OCI-LY7 (cell line): ENCODE data around the gene LPGAT1. TPM values are rescaled to one million over a fixed set of nuclear protein-coding genes. Genes with fewer than 3 reads are reported as not detected.

Experiments used
- BruUV-seq: library from RNA; stranded (reverse); fragments of 400-500 nt; replicated peaks from 2 replicates; lab custom pipeline; 2021; lab: Mats Ljungman, UMichigan
- CTCF ChIA-PET: fragments of 300-600 bp; sonication (Branson Sonifier 250); formaldehyde crosslinking; loops from one replicate; lab custom pipeline; 2022; ENCODE audit warnings: antibody characterized with exemption; ENCODE audit not compliant: unreplicated experiment; lab: Charles Lee
- POLR2A ChIA-PET: fragments of 300-600 bp; sonication (Branson Sonifier 250); formaldehyde crosslinking; loops from one replicate; lab custom pipeline; 2022; ENCODE audit warnings: antibody characterized with exemption; lab: Charles Lee
- DNase-seq: peaks from one replicate; pipeline ENCODE4 v3.0.0-alpha.2; 2015; ENCODE audit warnings: low spot score
- H2AFZ ChIP-seq: fragments of 200-600 bp; sonication (generic), shearing (Covaris generic); 2 replicates; pipeline ENCODE4 v1.6.1; 2014; ENCODE audit warnings: mild to moderate bottlenecking, antibody characterized with exemption, low read length, moderate library complexity
- H3K27ac ChIP-seq: fragments of 200-600 bp; sonication (generic); 2 replicates; pipeline ENCODE4 v1.5.1; 2014; ENCODE audit warnings: mixed run types, low read depth, mild to moderate bottlenecking, moderate library complexity, low read length, inconsistent platforms; ENCODE audit not compliant: poor library complexity, severe bottlenecking
- H3K36me3 ChIP-seq: fragments of 200-600 bp; sonication (generic); 2 replicates; pipeline ENCODE4 v1.6.1; 2014; ENCODE audit warnings: mild to moderate bottlenecking, antibody characterized with exemption, low read length, moderate library complexity, mixed read lengths; ENCODE audit not compliant: insufficient read depth
- H3K4me1 ChIP-seq: fragments of 200-600 bp; sonication (generic); 2 replicates; pipeline ENCODE4 v1.5.1; 2014; ENCODE audit warnings: mild to moderate bottlenecking, low read length; ENCODE audit not compliant: insufficient read depth, poor library complexity, severe bottlenecking
- H3K4me2 ChIP-seq: fragments of 200-600 bp; sonication (generic); 2 replicates; pipeline ENCODE4 v1.6.1; 2014; ENCODE audit warnings: mild to moderate bottlenecking, low read length
- H3K4me3 ChIP-seq: fragments of 200-600 bp; sonication (generic); 2 replicates; pipeline ENCODE4 v1.5.1; 2014; ENCODE audit warnings: mild to moderate bottlenecking, low read depth, low read length; ENCODE audit not compliant: poor library complexity, severe bottlenecking
- H3K79me2 ChIP-seq: fragments of 200-600 bp; sonication (generic); 2 replicates; pipeline ENCODE4 v1.6.1; 2016; ENCODE audit warnings: low read depth, mild to moderate bottlenecking, low read length, moderate library complexity, mixed read lengths; ENCODE audit not compliant: insufficient read depth
- H3K9me2 ChIP-seq: fragments of 200-600 bp; sonication (generic); 2 replicates; pipeline ENCODE4 v1.6.1; 2016; ENCODE audit warnings: mild to moderate bottlenecking, low read length, mixed read lengths; ENCODE audit not compliant: insufficient read depth
- H3K9me3 ChIP-seq: fragments of 200-600 bp; sonication (generic); 2 replicates; pipeline ENCODE4 v1.6.1; 2014; ENCODE audit warnings: mild to moderate bottlenecking, mixed run types, low read length, mixed read lengths
- H4K20me1 ChIP-seq: fragments of 200-600 bp; sonication (generic); 2 replicates; pipeline ENCODE4 v1.6.1; 2014; ENCODE audit warnings: mild to moderate bottlenecking, antibody characterized with exemption, low read length, moderate library complexity, mixed read lengths; ENCODE audit not compliant: insufficient read depth
- CTCF ChIP-seq: fragments of 200-600 bp; sonication (generic); conservative IDR thresholded peaks from 2 replicates; pipeline ENCODE4 v1.5.1; 2014; ENCODE audit warnings: mild to moderate bottlenecking, antibody characterized with exemption, low read length, moderate library complexity, mixed read lengths
- EZH2phosphoT487 ChIP-seq: fragments of 200-600 bp; sonication (generic); IDR thresholded peaks from 2 replicates; pipeline ENCODE4 v1.6.1; 2018; ENCODE audit warnings: low read depth, borderline replicate concordance, mild to moderate bottlenecking, mixed run types, antibody characterized with exemption, low read length, moderate library complexity, mixed read lengths
- intact Hi-C: fragments of 100-400 bp; cut with micrococcal nuclease; formaldehyde crosslinking; loops from one replicate; pipeline ENCODE4 v1.10.0; 2022; ENCODE audit not compliant: unreplicated experiment
- total RNA-seq, 2 experiments: library from RNA; depleted of rRNA in 1 of 2; stranded (reverse); fragments of >200 nt in 1 of 2; shearing (Covaris generic) in 1 of 2; gene quantifications; 2 replicates each; pipeline ENCODE4 v1.2.3, GENCODE V29; 2014 to 2022

The LPGAT1 gene
- total RNA-seq, 2 experiments from 2014 or later: 14.1 to 35.2 TPM

- no TSS peak for BruUV-seq
- H2AFZ ChIP-seq: no peak overlapping the region
- no peaks in the 10 kb centered on the region for H3K79me2 ChIP-seq
- H3K9me2 ChIP-seq: no peaks in the 10 kb centered on the region
- ChIA-PET POLR2A (interaction anchor here (0.5 to 1.8 kb wide), 4 partner anchors 11 to 233 kb away, joined by 3 to 5 read pairs (median 3); no protein-coding TSS in a partner anchor), CTCF (no interaction called here)
- H3K9me3 ChIP-seq: 0 out of 2 replicates have a peak, but pooled peaks cover 3% of the 10 kb centered on the region
- no peak for DNase-seq
- H3K36me3 ChIP-seq: peaks cover 19% of the 10 kb centered on the region
- H3K4me3 ChIP-seq: no peak overlapping the region
- no peaks in the 10 kb centered on the region for H4K20me1 ChIP-seq
- intact Hi-C loops: no loop called here
- H3K27ac ChIP-seq: no peak overlapping the region
- TF ChIP-seq CTCF: no peak
- no peak for TF ChIP-seq EZH2phosphoT487
- H3K4me1 ChIP-seq: no peaks in the 10 kb centered on the region
- no peak overlapping the region for H3K4me2 ChIP-seq
Measured at GRCh38 chr1:211752951-211753486, 77.5 kb downstream of the LPGAT1 start.

GRCh38 chr1:211752317-211752716 is 78.2 kb downstream of the LPGAT1 start:
- Histone ChIP-seq H4K20me1 (no peaks in the 10 kb centered on the region), H2AFZ (no peak overlapping the region), H3K4me3 (no peak overlapping the region), H3K36me3 (peaks cover 22% of the 10 kb centered on the region), H3K4me1 (no peaks in the 10 kb centered on the region), H3K9me3 (no peaks in the 10 kb centered on the region), H3K27ac (no peak overlapping the region), H3K4me2 (no peak overlapping the region), H3K9me2 (no peaks in the 10 kb centered on the region), H3K79me2 (no peaks in the 10 kb centered on the region)
- intact Hi-C loops: no loop called here
- TF ChIP-seq EZH2phosphoT487 (no peak), CTCF (no peak)
- no peak for DNase-seq
- POLR2A ChIA-PET: interaction anchor here (0.6 to 1.8 kb wide), 5 partner anchors 10 to 72 kb away, joined by 3 to 5 read pairs (median 4); no protein-coding TSS in a partner anchor
- no TSS peak for BruUV-seq
- CTCF ChIA-PET: no interaction called here

GRCh38 chr1:211751438-211751837 is 79.1 kb downstream of the LPGAT1 start:
- POLR2A ChIA-PET: interaction anchor here (1.3 kb wide), 1 partner anchor 16 kb away, joined by 5 read pairs; no protein-coding TSS in a partner anchor

More at GRCh38 chr1:211751438-211751837, 79.1 kb downstream of the LPGAT1 start:
- Histone ChIP-seq H3K27ac (no peak overlapping the region), H3K9me2 (no peaks in the 10 kb centered on the region), H3K9me3 (no peaks in the 10 kb centered on the region), H3K4me2 (no peak overlapping the region), H3K79me2 (no peaks in the 10 kb centered on the region), H3K36me3 (peaks cover 22% of the 10 kb centered on the region), H2AFZ (no peak overlapping the region), H3K4me1 (no peaks in the 10 kb centered on the region), H4K20me1 (no peaks in the 10 kb centered on the region), H3K4me3 (no peak overlapping the region)
- DNase-seq: no peak
- no TSS peak for BruUV-seq
- no peak for TF ChIP-seq CTCF
- TF ChIP-seq EZH2phosphoT487: no peak
- CTCF ChIA-PET: no interaction called here
- intact Hi-C loops: no loop called here
